Measurements from ENCODE around the gene CCDC28B.

The CCDC28B gene

GRCh38 chr1:32194984-32195383 lies 5.4 kb upstream of the CCDC28B start:
- no peak overlapping the region for H3K4me3 ChIP-seq (ENCODE audit: low read length)
- no peak for TF ChIP-seq CTCF (conservative IDR thresholded peaks at IDR 0.05; ENCODE audit: low read length)
- no peak for DNase-seq (ENCODE audit: low read depth)

DNA sequence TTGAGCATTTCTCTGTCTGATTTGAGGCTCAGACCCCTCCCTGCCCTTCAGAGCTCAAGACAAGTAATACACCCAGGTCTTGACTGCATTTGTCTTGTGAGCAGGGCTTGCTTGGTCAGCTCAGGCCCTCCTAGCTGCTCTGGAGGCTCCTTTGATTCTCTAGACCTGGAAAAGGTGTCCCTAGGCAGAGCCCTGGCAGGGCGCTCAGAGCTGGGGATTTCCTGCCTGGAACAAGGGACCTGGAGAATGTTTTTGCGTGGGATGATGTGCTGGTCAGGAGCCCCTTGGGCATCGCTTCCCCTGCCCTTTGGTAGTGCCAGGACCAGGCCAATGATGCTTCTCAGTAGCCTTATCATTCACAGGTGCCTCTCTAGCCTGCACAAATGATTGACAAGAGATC lies 4.9 kb upstream of the CCDC28B start:
- H3K4me3 ChIP-seq (ENCODE audit: low read length) = no peak overlapping the region
- no peak for TF ChIP-seq CTCF (conservative IDR thresholded peaks at IDR 0.05; ENCODE audit: low read length)
- no peak for DNase-seq (ENCODE audit: low read depth)

- TF ChIP-seq CTCF (conservative IDR thresholded peaks at IDR 0.05; ENCODE audit: low read length) = no peak
- no peak overlapping the region for H3K4me3 ChIP-seq (ENCODE audit: low read length)
- DNase-seq (ENCODE audit: low read depth) = no peak
Measured at GRCh38 chr1:32195972-32196823, 4.2 kb upstream of the CCDC28B start.

DNA sequence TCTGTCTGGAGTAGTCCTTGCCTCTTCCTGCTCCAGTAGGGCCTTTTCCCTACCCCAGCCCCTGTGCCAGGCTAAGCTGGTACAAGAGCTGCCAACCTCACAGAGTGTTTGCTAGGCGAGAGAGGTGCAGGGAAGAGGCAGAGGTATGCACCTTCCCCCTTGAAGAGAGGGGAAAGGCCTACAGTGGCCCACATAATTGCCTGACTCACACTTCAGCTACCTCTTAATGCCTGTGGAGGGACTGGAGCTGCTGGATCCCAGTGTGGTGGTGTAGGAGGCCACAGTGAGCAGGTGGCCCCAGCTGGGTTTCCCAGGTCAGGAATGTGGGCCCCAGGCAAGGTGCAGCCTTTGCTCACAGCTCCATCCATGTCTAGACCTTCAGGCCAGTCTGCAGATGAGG lies 3.3 kb upstream of the CCDC28B start:
- no peak for TF ChIP-seq CTCF (conservative IDR thresholded peaks at IDR 0.05; ENCODE audit: low read length)
- H3K4me3 ChIP-seq (ENCODE audit: low read length) = no peak overlapping the region
- no peak for DNase-seq (ENCODE audit: low read depth)

- no peak for TF ChIP-seq CTCF (conservative IDR thresholded peaks at IDR 0.05; ENCODE audit: low read length)
- DNase-seq (ENCODE audit: low read depth) = no peak
- H3K4me3 ChIP-seq (ENCODE audit: low read length) = no peak overlapping the region
Measured at GRCh38 chr1:32197837-32198236, 2.6 kb upstream of the CCDC28B start.

DNA sequence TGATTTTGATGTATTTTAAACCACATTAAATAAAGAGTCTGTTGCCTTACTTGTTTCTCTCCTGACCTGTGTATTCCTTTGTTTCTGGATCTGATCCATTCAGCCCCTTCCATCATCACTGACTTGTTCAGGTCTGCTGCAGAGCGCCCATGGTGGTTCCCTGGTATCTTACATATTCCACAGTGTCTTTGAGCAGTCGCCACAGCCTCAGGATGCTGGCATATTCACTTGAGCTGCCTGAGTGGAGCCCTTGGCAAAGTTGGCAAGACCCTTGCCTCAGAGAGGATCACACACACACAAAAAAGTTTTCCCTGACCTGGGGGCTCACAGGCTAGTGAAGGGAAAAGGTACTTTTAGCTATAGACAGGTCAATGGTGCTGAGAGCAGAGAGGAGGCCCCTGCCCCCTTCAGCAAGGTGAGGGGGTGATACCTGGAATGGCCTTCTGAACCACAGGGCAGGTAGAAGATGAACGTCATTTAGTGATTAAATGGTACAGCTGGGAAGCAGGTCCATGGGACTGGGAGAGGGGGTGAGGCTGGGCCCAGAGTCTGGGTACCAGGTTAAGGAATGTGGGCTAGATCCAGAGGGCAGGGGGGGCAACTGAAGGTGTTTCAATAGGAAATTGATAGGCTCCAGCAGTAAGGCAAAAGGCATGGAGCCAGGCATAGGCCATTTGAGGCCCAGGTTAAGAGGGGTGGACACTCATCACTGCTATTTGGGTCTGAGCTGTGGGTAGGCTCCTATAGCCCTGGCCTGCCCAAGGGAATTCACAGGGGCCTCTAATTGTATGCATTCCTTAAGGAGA lies 2.0 kb upstream of the CCDC28B start:
- H3K4me3 ChIP-seq (ENCODE audit: low read length) = no peak overlapping the region

More for the DNA sequence above, 2.0 kb upstream of the CCDC28B start:
- DNase-seq (ENCODE audit: low read depth) = no peak
- TF ChIP-seq CTCF (conservative IDR thresholded peaks at IDR 0.05; ENCODE audit: low read length) = no peak

Measured in AG10803 (cell line).